ENCODE measurements around the gene GSC2. TPM values are rescaled to one million over a fixed set of nuclear protein-coding genes. Genes with fewer than 3 reads are reported as not detected.

The GSC2 gene
- total RNA-seq, 4 donors from 2014 or later, result not detected

DNA sequence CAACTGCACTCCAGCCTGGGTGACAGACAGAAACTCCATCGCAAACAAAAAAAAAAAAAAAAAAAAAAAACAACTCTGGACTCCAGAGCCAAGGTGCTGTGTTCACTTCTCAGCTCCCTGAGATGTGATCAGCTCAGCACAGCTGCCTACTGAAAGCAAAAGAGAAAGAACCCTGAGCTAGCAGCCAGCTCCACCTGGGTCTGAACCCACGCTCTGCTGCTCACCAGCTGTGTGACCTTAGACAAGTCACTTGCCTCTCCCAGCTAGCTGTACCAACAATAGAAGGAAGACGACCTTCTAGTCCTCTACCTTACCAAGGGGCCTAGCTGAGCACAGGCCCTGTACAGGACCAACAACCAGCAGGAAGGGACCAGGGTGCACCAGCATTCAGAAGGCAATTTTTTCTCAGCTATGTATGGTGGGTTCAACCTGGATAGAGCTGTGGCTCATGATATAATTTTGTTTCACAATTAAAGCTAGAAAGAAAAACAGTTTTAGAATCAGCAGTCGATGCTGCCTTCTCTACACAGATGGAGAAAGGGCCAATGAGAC, 31.7 kb downstream of the GSC2 start:
- Histone ChIP-seq H3K27me3 (no peaks in the 10 kb centered on the region), H3K36me3 (no peaks in the 10 kb centered on the region), H3K4me3 (no peak overlapping the region), H3K9me3 (no peaks in the 10 kb centered on the region), H3K4me1 (peaks cover 65 to 79% of the 10 kb centered on the region in 2 donors), H3K27ac (peak overlapping the region; percentile 8 to 98 (median 59))
- in situ Hi-C loops (cut with MboI; ENCODE audit: low sequenced_read_pairs in 4 of 4) (no loop called here), intact Hi-C loops (cut with DNase I; ENCODE audit: low total_unique reads) (no loop called here)
- TF ChIP-seq POLR2A (IDR thresholded peaks at IDR 0.05), result no peak
- TF ChIP-seq, protein P1, sequence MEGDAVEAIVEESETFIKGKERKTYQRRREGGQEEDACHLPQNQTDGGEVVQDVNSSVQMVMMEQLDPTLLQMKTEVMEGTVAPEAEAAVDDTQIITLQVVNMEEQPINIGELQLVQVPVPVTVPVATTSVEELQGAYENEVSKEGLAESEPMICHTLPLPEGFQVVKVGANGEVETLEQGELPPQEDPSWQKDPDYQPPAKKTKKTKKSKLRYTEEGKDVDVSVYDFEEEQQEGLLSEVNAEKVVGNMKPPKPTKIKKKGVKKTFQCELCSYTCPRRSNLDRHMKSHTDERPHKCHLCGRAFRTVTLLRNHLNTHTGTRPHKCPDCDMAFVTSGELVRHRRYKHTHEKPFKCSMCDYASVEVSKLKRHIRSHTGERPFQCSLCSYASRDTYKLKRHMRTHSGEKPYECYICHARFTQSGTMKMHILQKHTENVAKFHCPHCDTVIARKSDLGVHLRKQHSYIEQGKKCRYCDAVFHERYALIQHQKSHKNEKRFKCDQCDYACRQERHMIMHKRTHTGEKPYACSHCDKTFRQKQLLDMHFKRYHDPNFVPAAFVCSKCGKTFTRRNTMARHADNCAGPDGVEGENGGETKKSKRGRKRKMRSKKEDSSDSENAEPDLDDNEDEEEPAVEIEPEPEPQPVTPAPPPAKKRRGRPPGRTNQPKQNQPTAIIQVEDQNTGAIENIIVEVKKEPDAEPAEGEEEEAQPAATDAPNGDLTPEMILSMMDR (IDR thresholded peaks at IDR 0.05 in 4 of 5, conservative IDR thresholded peaks at IDR 0.05 in 1 of 5), result no peak
- DNase-seq (no peak), ATAC-seq (no peak)

DNA sequence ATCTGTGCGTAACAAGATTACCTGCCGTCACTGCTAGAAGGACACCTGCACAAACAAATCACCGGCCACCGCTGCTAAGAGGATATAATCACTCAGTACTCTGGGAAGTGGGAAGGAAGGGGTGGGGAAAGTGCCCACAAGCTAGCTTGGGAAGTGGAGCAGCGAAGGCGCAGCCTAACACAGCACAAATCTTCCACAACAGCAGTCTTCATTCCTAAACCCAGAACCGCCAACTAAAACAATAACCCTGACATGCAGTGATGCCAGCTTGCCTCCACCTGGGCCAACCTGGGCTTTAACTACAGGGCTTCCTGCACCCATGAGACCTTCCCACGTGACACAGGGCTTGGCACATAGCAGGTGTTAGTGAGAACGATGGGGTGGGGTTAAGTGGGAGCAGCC, 33.0 kb downstream of the GSC2 start:
- peaks cover 59 to 78% of the 10 kb centered on the region in 2 donors for H3K4me1 ChIP-seq
- no peaks in the 10 kb centered on the region for H3K27me3 ChIP-seq
- in situ Hi-C loops (cut with MboI; ENCODE audit: low sequenced_read_pairs in 4 of 4) (no loop called here), intact Hi-C loops (cut with DNase I; ENCODE audit: low total_unique reads) (no loop called here)
- ATAC-seq (no peak), DNase-seq (no peak)
- H3K27ac ChIP-seq, result no peak overlapping the region
- no peak overlapping the region for H3K4me3 ChIP-seq
- no peaks in the 10 kb centered on the region for H3K36me3 ChIP-seq
- TF ChIP-seq, protein P1 (IDR thresholded peaks at IDR 0.05 in 4 of 5, conservative IDR thresholded peaks at IDR 0.05 in 1 of 5), result no peak
- no peak for TF ChIP-seq POLR2A (IDR thresholded peaks at IDR 0.05)
- H3K9me3 ChIP-seq, result no peaks in the 10 kb centered on the region

DNA sequence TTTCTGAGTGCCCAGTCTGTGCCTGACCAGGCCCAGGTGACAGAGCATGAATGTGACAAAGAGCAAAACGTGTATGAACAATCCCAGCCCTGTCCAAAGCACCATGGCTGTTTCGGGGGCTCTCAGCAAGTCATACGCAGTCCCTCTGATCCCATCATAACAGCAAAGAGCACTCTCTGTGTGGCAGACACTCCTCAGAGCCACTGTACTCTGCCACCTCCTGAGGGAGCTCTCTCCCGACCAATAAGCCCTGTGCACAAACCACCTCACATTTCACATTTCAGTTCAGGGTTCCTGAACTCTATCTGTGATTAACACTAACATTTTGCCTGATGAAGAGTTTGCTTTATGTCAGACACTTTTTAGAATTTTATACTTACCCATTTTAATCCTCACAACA, 34.5 kb downstream of the GSC2 start:
- Histone ChIP-seq H3K4me3 (no peak overlapping the region), H3K9me3 (no peaks in the 10 kb centered on the region), H3K36me3 (no peaks in the 10 kb centered on the region), H3K27ac (peak overlapping the region in 1 of 4 donors; percentile 25), H3K4me1 (peaks cover 58 to 80% of the 10 kb centered on the region in 2 donors), H3K27me3 (no peaks in the 10 kb centered on the region)
- in situ Hi-C loops (cut with MboI; ENCODE audit: low sequenced_read_pairs in 4 of 4) (no loop called here), intact Hi-C loops (cut with DNase I; ENCODE audit: low total_unique reads) (no loop called here)
- TF ChIP-seq, protein P1 (IDR thresholded peaks at IDR 0.05 in 4 of 5, conservative IDR thresholded peaks at IDR 0.05 in 1 of 5), result no peak
- ATAC-seq (peak in 1 of 2 donors; percentile 39), DNase-seq (peak in 1 of 2 donors; percentile 14)

DNA sequence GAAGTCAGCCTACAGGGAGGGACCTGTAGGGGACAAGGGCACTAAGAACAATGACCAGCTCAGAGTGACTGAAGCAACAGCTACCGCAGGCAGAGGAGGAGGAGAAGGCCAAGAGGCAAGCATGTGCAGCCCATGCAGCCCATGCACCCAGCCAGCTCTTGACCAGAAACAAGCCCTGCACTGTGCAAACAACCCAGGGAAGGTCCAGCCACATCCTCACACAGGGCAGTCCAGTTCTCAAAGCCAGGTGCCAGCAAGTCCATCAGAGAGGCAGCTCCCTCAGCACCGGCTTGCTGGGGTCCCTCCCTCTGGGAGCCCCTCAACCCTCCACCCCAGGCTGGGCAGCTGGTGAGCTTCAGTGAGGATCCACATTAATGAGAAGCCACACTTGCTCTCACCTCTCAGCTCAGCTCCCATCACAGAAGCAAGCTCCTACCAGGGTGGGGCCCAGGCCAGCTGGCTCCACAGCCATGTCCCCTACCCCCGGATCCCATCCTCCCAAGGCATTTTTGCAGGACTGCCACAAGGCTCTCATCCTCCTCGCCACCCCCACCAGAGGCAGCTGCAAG, 35.0 kb downstream of the GSC2 start:
- TF ChIP-seq, protein P1 (IDR thresholded peaks at IDR 0.05 in 4 of 5, conservative IDR thresholded peaks at IDR 0.05 in 1 of 5), result no peak
- TF ChIP-seq POLR2A (IDR thresholded peaks at IDR 0.05), result no peak
- peak in 1 of 2 donors; percentile 26 for ATAC-seq
- Histone ChIP-seq H3K4me3 (no peak overlapping the region), H3K27ac (peak overlapping the region in 1 of 4 donors; percentile 34), H3K27me3 (no peaks in the 10 kb centered on the region), H3K36me3 (no peaks in the 10 kb centered on the region), H3K9me3 (no peaks in the 10 kb centered on the region), H3K4me1 (peaks cover 58 to 80% of the 10 kb centered on the region in 2 donors)
- in situ Hi-C loops (cut with MboI; ENCODE audit: low sequenced_read_pairs in 4 of 4) (no loop called here), intact Hi-C loops (cut with DNase I; ENCODE audit: low total_unique reads) (no loop called here)
- peak in 1 of 2 donors; percentile 16 for DNase-seq
